Stimulated activated CD4-positive, alpha-beta T cell treated with anti-CD3 and anti-CD28 coated beads, Interleukin-12 subunit alpha, Interleukin-12 subunit beta, amount 100 ng/mL, for 48 hours (primary cell): ENCODE results near the gene SCFD2.

ENCODE experiments used
- DNase-seq, 3 donors: peaks; one replicate each; pipeline ENCODE4 v3.0.0-alpha.2; 2020; ENCODE audit warnings: low read depth in 2 of 3, low spot score in 1 of 3

SCFD2 gene

GRCh38 chr4:52939739-52940138, 426.1 kb downstream of the SCFD2 start:
- DNase-seq, result no peak

- DNase-seq, result no peak
Observed at GRCh38 chr4:52939325-52939724, 426.5 kb downstream of the SCFD2 start.

GRCh38 chr4:52937829-52938228, 428.0 kb downstream of the SCFD2 start:
- DNase-seq, result no peak

DNA sequence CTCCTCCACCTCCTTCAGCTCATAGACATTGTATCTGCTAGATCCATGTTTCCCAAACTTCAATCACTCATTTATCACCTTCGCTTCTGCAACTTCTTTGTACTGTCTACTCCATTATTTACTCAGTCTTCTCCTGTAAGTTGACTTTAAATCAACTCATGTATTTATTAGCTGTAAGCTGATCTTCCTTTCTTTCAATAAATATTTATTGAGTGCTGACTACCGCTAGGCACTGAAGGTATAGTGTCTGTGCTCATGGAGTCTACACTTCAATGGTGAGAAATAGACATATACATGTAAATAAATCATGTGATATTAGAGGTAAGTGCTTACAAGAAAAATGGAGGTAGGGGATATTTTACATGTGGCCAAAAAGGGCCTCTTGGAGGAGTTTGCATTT, 429.1 kb downstream of the SCFD2 start:
- no peak for DNase-seq

- DNase-seq, result no peak
Observed at GRCh38 chr4:52935317-52935716, 430.5 kb downstream of the SCFD2 start.

DNA sequence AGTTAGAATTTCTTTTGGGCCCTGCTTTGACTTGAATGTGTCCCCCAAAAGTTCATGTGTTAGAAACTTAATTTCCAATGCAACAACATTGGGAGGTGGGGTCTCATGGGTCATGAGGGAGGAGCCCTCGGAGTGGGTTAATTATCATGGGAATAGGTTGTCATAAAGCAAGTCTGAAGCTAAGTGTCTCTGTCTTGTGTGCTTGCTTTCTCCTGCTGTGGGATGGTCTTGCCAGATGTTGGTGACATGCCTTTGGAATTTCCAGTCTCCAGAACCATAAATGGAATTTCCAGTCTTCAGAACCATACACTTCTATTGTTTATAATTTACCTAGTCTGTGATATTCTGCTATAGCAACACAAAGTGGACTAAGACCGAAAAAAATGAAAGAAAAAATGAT, 432.1 kb downstream of the SCFD2 start:
- no peak for DNase-seq

DNA sequence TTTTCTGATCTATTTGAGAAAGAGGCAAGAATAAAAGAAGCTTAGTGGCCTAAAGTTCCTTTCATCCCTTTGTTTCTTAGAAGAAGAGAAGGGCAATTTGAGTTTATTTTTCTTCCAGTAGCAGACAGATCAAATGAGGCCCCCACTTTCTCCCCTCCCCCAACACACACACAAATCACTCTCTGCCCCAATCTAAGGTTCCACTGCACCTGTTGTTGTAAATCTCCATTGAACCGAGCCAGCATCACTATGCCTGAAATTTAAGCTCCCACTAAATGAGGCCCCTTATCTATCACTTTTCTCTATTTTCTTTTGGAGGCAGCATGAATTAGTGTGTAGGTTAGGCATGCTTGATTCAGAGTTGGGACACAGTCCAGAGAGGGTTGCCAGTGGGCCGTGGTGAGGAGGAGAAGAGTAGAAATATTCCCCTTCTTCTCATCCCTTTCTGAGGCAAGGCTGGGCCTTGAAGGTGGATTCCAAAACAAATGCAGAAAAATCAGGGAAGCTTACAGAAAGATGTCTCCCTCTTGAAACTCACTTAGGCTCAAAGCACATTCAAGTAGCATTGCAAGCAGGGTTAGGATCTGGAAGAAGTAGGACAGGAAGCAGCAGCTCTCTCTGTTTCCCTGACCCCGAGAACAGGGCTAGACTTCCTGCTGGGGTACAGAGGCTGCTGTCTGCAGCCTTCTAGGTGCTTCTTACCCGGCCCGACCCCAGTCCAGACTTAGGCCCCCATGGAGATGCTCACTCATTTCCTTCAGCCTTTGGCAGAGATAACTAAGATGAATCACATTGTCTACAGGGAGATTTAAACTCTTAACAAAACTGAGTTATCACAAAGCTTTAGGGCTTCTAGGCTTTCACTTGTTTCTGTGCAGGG, 433.0 kb downstream of the SCFD2 start:
- DNase-seq, result no peak

- no peak for DNase-seq
Observed at GRCh38 chr4:52931243-52931642, 434.6 kb downstream of the SCFD2 start.

DNA sequence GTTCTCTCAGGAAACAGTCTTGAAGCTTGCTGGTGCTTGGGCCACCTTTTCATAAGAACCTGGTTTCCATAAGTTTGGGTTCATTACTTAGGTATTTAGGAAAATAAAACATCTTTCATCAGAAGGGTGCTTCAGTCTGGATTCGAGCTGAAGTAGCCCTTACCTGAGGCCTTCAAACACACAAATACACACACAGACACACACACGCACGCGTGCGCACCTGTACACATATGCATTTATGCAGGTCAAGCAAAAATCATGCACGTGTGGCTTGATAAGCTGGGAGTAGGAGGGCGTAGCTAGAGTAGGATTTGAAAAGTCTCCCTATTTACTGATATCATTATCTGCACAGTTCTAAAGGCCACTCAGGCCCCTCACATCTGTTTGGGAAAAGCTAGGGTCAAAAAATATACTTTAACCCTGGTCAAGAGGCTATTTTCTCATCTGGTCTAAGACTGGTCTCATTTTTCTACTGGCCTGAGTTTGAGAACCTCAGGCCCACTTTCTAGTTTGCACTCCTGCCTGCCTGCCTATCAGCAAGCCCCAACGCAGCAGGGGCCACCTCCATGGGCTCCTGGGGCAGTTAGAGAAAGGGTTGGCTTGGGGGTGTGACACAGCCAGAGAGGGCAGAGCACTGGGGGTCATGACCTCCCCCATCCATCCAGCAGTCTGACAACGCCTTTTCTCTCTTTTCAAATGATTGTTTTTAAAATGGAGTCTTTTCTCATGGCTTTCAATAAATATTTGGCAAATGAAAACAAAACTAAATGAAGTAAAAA, 439.5 kb downstream of the SCFD2 start:
- DNase-seq, result no peak

DNA sequence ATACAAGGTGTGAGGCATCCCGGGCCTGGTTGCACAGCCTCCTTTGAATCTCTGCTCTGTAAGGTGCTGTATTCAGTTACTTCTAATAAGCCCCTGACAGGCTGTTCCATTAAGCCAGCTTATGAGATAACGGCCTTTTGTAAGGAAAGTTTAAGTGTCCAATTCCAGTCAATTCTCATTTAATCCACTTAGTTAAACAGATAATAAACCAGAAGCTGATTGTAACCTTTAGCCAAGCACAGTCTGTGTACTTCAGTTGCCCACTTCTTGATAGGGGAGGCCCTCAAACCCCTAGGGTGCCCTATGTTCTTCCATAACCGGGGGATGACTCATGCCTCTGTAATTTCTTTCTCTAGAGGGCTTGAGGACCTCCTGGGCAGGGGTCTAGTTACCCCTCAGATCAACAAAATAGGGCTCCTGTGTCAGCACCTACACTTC, 440.3 kb downstream of the SCFD2 start:
- no peak for DNase-seq

- DNase-seq, result no peak
Observed at GRCh38 chr4:52919461-52919860, 446.4 kb downstream of the SCFD2 start.

DNA sequence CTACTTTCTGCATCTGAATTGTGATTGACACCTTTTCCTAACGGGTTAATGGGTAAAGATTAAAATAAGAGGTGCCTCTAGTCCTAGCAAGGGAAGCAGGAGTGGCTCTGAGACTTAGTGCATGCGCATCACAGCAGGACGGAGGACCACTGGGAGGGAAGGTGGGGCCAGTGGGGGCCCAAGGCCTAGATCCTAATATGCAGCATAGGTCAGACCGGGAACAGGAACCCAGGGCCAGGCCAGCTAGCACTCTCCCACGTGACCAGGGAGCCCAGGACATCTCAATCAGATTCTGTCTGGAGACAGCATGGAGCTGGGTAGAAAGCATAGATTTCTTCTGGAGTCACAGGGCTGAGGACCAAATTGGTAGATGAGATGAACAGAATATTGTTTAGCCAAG, 448.0 kb downstream of the SCFD2 start:
- no peak for DNase-seq

- no peak for DNase-seq
Observed at GRCh38 chr4:52915730-52916300, 450.0 kb downstream of the SCFD2 start.

DNA sequence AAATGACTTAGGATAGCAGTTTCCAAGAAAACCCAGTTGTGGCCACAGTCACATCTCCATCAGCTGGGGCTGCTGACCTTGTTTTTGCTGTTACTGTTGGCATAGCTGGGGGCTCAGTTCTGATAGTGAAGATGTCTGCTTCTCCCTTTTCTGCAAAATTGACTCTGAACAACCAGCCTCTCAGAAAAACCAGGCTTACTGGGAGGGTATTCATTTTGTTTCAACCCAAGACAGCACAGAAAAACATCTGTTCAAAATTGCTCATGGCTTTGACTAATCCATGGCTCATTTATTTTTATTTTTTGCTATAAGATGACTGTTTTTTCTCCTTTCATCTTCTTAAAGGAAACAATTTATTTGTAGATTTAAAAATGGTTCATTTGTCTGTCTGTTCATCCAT, 450.7 kb downstream of the SCFD2 start:
- no peak for DNase-seq

DNA sequence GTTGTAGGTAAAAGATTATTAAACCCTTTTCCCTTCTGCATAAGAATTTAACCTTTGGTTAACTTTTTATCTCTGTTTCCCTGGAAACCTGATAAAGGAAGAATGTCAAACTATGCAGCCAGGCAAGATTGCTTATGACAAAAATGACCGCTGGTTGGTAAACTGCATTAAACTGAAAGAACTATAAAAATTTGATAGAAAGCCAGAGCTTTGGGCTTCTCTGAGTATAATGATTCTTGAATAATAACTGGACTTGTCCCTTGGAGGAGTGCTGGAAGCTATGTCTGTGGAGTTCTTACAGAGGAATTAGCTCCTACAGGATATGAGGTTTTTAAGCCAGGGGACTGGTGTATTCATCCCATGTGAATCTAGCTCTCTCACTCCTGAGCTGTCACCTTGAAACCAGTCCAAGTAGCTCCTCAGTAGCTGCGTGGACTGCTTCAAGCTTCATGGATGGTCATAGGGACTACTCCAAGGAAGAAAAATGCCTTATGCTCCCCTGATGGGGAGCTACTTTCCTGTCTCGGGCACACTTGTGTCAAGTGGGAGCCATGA, 451.7 kb downstream of the SCFD2 start:
- no peak for DNase-seq

GRCh38 chr4:52912608-52913007, 453.3 kb downstream of the SCFD2 start:
- no peak for DNase-seq

GRCh38 chr4:52911684-52912294, 454.1 kb downstream of the SCFD2 start:
- DNase-seq, result peak; percentile 57 to 74 (median 64)

DNA sequence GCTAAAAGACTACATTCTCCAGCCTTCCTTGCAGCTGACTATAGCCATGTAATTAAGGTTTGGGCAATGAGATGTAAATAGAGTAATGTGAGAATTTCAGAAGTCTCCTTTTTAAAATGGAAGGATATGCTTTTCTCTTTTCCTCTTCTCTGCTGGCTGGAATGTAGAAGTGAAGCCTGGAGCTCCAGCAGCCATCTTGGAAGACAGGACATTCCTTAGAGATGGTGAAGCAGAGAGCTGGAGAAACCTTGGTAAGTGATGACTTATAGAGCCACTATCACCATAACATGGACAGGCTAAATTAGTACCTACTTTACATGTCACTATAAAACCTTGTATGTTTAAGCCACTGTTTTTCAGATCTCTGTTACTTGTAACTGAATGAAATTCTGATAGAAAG, 455.7 kb downstream of the SCFD2 start:
- DNase-seq, result no peak

GRCh38 chr4:52907510-52907909, 458.4 kb downstream of the SCFD2 start:
- no peak for DNase-seq

- no peak for DNase-seq
Observed at GRCh38 chr4:52904421-52904820, 461.4 kb downstream of the SCFD2 start.

DNA sequence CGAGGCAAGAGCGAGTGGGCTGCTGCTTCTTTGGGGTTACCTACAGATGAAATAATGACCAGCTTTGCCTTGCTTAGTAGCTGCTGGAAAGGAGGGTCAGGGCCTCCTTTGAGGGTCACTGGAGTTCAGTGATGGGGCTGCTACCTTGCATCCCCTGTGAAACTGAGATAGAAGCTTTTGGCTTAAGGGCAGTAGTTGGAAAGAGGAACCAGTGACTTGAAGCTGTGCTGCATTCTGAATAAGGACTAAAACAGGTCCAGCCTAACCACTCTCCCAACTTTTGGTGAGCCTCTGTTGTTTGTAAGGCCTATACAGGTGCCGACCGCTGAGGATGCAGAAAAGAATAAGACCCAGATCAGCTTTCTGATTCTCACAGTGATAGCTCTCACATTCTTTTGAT, 462.6 kb downstream of the SCFD2 start:
- no peak for DNase-seq
